M059J (cell line): ENCODE measurements around the gene AUTS2. TPM values are rescaled to one million over a fixed set of nuclear protein-coding genes. Genes with fewer than 3 reads are reported as not detected.

Experiments used
- DNase-seq: peaks from one replicate; pipeline ENCODE4 v3.0.0-alpha.2; 2012; ENCODE audit warnings: low read depth
- total RNA-seq: library from RNA; depleted of rRNA; stranded (reverse); fragments of >200 nt; shearing (Covaris generic); gene quantifications from 2 replicates; pipeline ENCODE4 v1.2.3, GENCODE V29; 2014

The AUTS2 gene
- total RNA-seq, 1 experiment from 2014 or later: 6.9 TPM

DNA sequence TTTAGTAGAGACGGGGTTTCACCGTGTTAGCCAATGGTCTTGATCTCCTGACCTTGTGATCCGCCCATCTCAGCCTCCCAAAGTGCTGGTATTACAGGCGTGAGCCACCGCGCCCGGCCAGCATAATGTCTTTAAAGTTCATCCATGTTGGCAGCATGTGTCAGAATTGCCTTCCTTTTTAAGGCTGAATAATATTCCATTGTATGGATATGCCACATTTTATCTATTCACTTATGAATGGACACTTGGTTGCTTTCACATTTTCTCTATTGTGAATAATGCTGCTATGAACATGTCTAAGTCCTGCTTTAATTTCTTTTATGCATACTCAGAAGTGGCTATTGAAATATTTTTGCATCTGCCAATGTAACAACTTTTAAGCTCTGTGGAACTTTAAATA is 779.7 kb downstream of the AUTS2 start:
- DNase-seq: no peak

- no peak for DNase-seq
Measured at GRCh38 chr7:70379210-70379609, 780.9 kb downstream of the AUTS2 start.

DNA sequence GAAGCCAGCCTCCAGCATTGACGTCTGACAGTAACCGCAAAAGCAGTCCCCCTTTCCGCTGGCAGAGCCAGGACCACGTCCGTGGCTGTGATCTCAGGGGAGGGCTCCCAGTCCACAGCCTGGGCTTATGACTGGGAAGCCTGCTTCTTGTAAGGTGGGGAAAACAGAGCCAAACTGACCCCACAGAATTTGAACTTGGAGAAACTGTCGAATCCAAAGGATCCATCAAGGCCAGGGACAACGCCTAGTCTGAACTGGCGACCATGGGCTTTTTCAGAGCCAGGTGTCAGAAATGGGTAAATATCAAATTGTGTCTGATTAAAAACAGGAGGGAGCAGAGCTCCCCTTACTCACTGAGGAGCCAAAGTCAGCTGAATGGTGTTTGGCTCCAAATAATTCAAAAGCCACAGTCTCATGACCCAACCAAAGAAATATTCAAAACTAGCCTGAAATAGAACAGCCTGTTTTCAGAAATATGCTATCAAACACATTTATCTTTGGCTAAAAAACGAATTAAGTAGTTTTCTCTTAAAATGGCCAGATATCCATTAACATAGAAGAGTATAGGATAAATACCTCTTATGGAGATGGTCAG is 782.2 kb downstream of the AUTS2 start:
- no peak for DNase-seq

DNA sequence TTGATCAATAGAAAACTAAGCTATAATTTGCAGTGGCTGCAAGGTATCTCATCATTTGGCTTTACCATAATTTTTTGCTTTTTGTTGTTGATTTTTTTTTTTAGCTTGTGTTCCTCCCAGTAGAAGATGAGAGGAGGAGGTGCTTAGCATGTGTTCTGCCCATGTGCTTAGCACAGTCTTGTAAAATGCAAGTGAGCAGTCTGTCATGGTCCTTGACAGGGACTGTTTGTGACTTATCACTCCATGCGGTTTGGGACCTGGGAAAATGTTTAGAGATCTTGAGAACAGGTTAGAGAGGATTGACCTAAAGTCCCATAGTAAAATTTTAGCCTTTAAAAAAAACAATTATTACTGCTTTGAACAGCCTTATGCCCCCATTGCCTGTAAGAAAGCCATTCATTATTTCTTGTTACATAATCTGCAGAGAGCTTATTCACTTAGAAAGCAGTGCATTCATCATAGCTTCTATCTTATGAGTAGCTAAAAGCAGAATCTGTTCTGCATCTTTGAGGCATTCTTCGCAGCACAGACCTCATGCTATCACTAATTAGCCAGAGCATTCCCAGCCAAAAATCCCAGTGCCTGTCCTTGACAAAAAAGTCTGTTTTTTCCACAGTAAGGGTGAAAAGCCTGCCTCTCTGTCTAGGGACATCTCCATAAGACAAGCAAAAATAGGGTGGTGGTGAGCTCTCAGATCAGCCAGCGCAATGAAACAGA is 784.9 kb downstream of the AUTS2 start:
- DNase-seq: no peak

- no peak for DNase-seq
Measured at GRCh38 chr7:70384024-70384423, 785.7 kb downstream of the AUTS2 start.

- DNase-seq: peak; percentile 44
Measured at GRCh38 chr7:70384891-70385290, 786.6 kb downstream of the AUTS2 start.

GRCh38 chr7:70387217-70387616 is 788.9 kb downstream of the AUTS2 start:
- no peak for DNase-seq

DNA sequence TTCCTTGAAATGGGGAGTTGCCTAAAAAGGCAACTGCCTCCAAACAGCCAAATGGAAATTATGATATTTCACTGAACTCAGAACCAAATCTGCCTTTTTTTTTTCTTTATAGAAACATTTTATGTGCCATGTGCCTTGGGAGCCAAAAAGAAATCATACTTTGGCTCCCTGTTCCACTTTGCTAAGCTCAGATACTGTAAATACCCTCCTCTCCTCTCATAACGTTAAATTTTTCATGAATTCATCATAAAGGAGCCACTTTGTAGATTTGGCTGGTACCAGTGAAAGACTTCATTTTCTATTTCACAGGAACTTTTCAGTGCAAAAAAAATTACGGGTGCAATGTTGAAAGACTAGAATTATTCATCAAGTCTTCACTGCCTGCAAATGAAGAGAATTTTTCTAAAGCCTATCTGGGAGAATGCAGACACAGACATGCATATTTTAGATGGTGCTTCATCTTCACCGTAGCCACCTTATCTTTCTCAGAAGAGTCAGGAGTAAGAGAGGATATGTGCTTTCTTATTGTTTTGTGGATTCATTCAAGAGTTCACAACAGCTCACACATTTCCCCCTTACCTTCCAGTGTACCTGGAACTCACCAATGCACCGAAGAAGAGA is 791.4 kb downstream of the AUTS2 start:
- no peak for DNase-seq

GRCh38 chr7:70390251-70390650 is 792.0 kb downstream of the AUTS2 start:
- peak; percentile 7 for DNase-seq

DNA sequence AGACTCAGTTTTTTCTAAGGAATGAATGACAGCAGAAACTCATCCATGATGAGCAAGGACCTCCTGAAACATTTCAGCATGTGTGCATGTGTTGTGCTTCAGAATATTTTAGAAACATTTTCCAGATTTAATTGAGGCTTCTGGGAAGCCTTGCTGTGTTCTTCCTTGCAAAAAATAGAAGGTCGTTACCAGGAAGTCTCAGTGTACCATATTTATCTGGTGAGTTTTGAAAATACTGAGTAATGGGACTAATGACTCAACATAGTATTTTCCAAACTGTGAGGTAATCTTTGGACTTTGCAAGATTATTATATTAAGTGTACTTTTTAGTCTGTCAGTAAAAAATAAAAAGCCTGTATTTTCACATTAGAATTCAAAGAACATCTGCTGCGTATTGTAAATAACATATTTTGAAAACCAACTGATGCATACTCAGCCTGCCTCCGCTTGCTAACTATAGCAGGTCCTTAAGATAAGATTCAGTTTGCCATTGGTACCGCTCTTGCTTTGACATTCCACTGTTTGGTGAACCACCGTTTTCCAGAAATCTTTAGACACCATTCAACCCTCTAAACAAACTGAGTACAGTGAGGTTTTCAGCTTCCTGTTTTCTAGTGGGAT is 794.1 kb downstream of the AUTS2 start:
- peak; percentile 6 for DNase-seq

- DNase-seq: no peak
Measured at GRCh38 chr7:70392877-70393435, 794.7 kb downstream of the AUTS2 start.

DNA sequence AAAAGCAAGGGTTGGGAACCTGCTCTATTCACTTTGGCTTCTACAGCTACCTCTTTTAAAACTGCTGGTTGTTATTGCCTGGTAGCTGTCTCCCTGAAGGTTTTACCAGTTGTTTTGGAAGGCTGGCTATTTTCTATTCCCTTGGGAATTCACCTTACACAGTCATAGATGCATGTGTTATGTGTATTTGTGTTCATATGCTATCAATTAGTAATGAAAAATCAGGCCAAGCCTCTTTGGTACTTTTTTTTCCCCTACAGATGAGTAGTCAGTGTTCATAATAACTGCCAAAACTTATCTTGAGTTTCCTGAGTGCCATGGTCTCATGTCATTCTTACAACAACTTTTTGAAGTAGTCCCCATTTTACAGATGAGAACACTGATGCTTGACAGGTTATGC is 795.7 kb downstream of the AUTS2 start:
- DNase-seq: no peak

DNA sequence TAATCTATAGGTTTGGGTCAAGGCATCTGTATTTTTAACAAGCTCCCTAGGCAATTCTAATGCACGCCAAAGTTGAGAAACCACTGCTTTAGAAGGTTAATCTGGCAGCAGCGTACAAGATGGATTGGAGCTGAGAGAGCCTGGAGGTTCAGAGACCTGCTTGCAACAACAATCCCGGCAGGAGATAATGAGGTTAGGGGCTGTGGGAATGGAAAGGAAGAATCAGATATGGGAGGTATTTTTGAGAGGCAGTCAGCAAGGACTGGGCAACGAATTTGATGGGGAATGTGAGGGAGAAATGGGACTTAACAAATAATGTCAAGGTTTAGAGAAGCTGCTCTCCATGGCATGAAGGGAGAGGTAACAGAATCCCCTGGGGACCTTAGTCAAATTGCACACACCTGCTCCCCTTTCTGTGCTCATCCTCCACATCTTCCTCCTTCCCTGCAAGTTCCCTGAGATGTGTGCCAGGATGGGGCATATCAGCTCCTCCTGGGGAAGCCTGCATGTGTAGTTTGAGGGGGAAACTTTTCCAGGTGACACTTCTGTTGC is 802.6 kb downstream of the AUTS2 start:
- DNase-seq: no peak

GRCh38 chr7:70402069-70402468 is 803.8 kb downstream of the AUTS2 start:
- no peak for DNase-seq

- DNase-seq: peak; percentile 4
Measured at GRCh38 chr7:70405241-70405640, 807.0 kb downstream of the AUTS2 start.

DNA sequence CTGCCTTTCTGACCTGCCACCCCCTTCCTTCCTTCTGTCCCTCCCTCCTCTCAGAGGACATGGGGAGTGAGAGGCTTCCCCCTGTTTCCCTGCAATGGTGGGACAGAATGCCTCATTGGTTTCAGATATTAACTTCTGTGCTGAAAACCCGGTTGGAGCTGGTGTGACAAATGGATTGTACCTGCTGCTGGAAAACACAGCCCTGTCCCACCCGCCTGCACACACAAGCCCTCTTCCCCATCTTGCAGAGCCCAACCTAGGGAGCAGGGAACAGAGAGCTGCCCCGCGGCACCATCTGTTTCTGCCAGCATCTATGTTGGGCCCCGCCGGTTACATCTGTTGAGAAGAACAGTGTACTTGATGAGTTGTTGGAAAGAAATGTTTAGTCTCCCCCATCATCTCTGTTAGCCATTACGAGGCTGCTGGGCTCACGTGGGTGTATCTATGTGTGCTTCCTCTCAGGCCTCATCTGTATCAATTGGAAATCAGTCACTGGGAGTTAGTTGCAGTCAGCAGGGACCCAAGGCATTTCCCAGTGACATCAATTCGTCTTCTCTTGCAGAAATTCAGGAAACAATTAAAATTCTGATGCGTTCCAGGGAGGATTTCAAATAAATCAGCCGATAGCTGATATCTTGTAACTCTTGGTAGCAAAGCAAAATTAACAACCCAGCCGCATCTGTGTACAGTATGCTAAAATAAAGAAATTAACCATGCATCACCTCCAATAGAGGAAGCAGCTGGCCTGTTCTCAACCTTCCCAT is 808.1 kb downstream of the AUTS2 start:
- no peak for DNase-seq

DNA sequence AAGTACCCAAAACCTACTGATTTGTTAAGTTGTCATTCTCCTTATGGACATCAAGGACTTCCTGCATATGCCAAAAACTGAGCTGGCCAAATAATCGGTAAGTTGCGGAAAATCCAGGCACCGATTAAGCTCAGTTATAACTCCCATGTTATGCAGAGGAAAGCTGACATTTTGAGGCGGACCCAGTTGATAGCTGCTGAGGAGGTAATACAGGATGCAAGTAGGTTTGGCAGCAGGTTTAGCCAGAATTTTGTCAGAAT is 808.6 kb downstream of the AUTS2 start:
- no peak for DNase-seq

- no peak for DNase-seq
Measured at GRCh38 chr7:70408477-70408876, 810.2 kb downstream of the AUTS2 start.

- no peak for DNase-seq
Measured at GRCh38 chr7:70408891-70409290, 810.6 kb downstream of the AUTS2 start.

- no peak for DNase-seq
Measured at GRCh38 chr7:70410134-70410750, 812.0 kb downstream of the AUTS2 start.

- no peak for DNase-seq
Measured at GRCh38 chr7:70414368-70414767, 816.1 kb downstream of the AUTS2 start.
